K562 (cell line): ENCODE data around the gene INPP5D. TPM values are rescaled to one million over a fixed set of nuclear protein-coding genes. Genes with fewer than 3 reads are reported as not detected.

Experiments used
- ATAC-seq: fragments of 200-7000 bp; cut with Tn5 transposase; 3 replicates; pipeline ENCODE4 v1.9.1; 2020; ENCODE audit warnings: moderate library complexity
- BruUV-seq: library from RNA; stranded (reverse); fragments of 400-500 nt; replicated peaks from 2 replicates; lab custom pipeline; 2021; lab: Mats Ljungman, UMichigan
- CTCF ChIA-PET: fragments of 300-600 bp; formaldehyde crosslinking; extraction: SDS; loops from one replicate; lab custom pipeline; 2021; ENCODE audit warnings: low intra/inter-chr PET ratio; lab: Yijun Ruan, JAX
- POLR2A ChIA-PET: fragments of 300-600, 350-650 bp; sonication (Branson Sonifier 250); formaldehyde crosslinking; extraction: SDS; loops from one replicate; lab custom pipeline; 2021; ENCODE audit warnings: antibody characterized with exemption, inconsistent platforms; lab: Yijun Ruan, JAX
- DNase-seq, 4 experiments: peaks; one replicate each; pipeline versions ENCODE4 v3.0.0 to v3.0.0-alpha.2; 2011 to 2018; ENCODE audit warnings: low spot score in 3 of 4, mixed read lengths in 3 of 4; ENCODE audit errors: extremely low read depth in 1 of 4
- FAIRE-seq: peaks from 2 replicates; lab custom pipeline; 2011; peaks lifted over from hg19 to GRCh38; lab: Jason Lieb, UNC
- H2AFZ ChIP-seq: 2 replicates; pipeline ENCODE4 v1.6.0; 2011; ENCODE audit warnings: low read depth, low read length, control low read depth, inconsistent platforms
- H3K27ac ChIP-seq: fragments of 200-600 bp; 3 replicates; pipeline ENCODE4 v1.8.0; 2011; ENCODE audit warnings: low read depth, mild to moderate bottlenecking, control low read depth, inconsistent platforms, low read length, moderate library complexity, mixed read lengths; ENCODE audit errors: extremely low read depth
- H3K27me3 ChIP-seq, 2 experiments: fragments of 300-600 bp in 1 of 2; 2 replicates in 1 of 2; 3 replicates in 1 of 2; pipeline versions ENCODE4 v1.6.0 to v1.8.0; 2011; ENCODE audit warnings: inconsistent platforms in 2 of 2, low read length in 2 of 2, mild to moderate bottlenecking in 1 of 2, mixed read lengths in 1 of 2, moderate library complexity in 1 of 2; ENCODE audit not compliant: control insufficient read depth in 2 of 2, insufficient read depth in 2 of 2
- H3K36me3 ChIP-seq: fragments of 300-600 bp; 3 replicates; pipeline ENCODE4 v1.8.0; 2011; ENCODE audit warnings: mild to moderate bottlenecking, low read length, inconsistent platforms; ENCODE audit not compliant: control insufficient read depth, insufficient read depth
- H3K4me1 ChIP-seq, 2 experiments: fragments of 200-600 bp in 1 of 2; replicated peaks in 1 of 2; 2 replicates in 1 of 2; 3 replicates in 1 of 2; pipeline versions ENCODE4 v1.5.1 to v1.8.0; 2011; ENCODE audit warnings: inconsistent platforms in 2 of 2, low read length in 2 of 2, mild to moderate bottlenecking in 1 of 2, mixed read lengths in 1 of 2, moderate library complexity in 1 of 2; ENCODE audit not compliant: control insufficient read depth in 2 of 2, insufficient read depth in 2 of 2
- H3K4me2 ChIP-seq: 2 replicates; pipeline ENCODE4 v1.6.1; 2011; ENCODE audit warnings: low read length, control low read depth, inconsistent platforms, mixed read lengths; ENCODE audit not compliant: insufficient read depth
- H3K4me3 ChIP-seq: fragments of 200-600 bp; sonication (generic), shearing (Covaris generic); 2 replicates; pipeline ENCODE4 v1.5.1; 2016; ENCODE audit warnings: control low read depth, inconsistent platforms
- H3K79me2 ChIP-seq: fragments of 200-600 bp; 3 replicates; pipeline ENCODE4 v1.8.0; 2011; ENCODE audit warnings: low read length, inconsistent platforms; ENCODE audit not compliant: control insufficient read depth, insufficient read depth
- H3K9ac ChIP-seq, 2 experiments: 2 replicates each; pipeline versions ENCODE4 v1.6.0 to v1.6.1; 2011; ENCODE audit warnings: low read depth in 2 of 2, low read length in 2 of 2, control low read depth in 1 of 2, inconsistent platforms in 1 of 2, mild to moderate bottlenecking in 1 of 2, mixed read lengths in 1 of 2; ENCODE audit not compliant: insufficient read depth in 1 of 2
- H3K9me1 ChIP-seq: one replicate; pipeline ENCODE4 v1.6.0; 2011; ENCODE audit warnings: inconsistent platforms, mild to moderate bottlenecking, low read length, moderate library complexity; ENCODE audit not compliant: control insufficient read depth, insufficient read depth
- H3K9me3 ChIP-seq: replicated peaks from 2 replicates; pipeline ENCODE4 v1.5.1; 2011; ENCODE audit warnings: low read depth, low read length, inconsistent platforms; ENCODE audit not compliant: control insufficient read depth, insufficient read depth
- H4K20me1 ChIP-seq: replicated peaks from 2 replicates; pipeline ENCODE4 v1.6.1; 2011; ENCODE audit warnings: low read length, inconsistent platforms, mixed read lengths; ENCODE audit not compliant: control insufficient read depth, insufficient read depth
- ATF1 ChIP-seq, 2 experiments: fragments of 450-650 bp in 1 of 2; IDR thresholded peaks; 2 replicates each; pipeline ENCODE4 v1.6.1; 2016; ENCODE audit warnings: missing compliant biosample characterization in 1 of 2, missing genetic modification characterization in 1 of 2
- ETS2 ChIP-seq: IDR thresholded peaks from 2 replicates; pipeline ENCODE4 v1.6.1; 2016; ENCODE audit warnings: borderline replicate concordance, missing genetic modification characterization, mild to moderate bottlenecking, moderate library complexity, missing compliant biosample characterization; ENCODE audit not compliant: poor library complexity, severe bottlenecking
- KLF13 ChIP-seq: fragments of 450-650 bp; IDR thresholded peaks from 2 replicates; pipeline ENCODE4 v1.6.1; 2016; ENCODE audit warnings: missing genetic modification characterization, low read depth, mild to moderate bottlenecking, missing compliant biosample characterization, moderate library complexity, borderline replicate concordance
- MCM3 ChIP-seq: fragments of 450-650 bp; IDR thresholded peaks from 2 replicates; pipeline ENCODE4 v1.6.1; 2016
- MCM5 ChIP-seq: fragments of 450-650 bp; IDR thresholded peaks from 2 replicates; pipeline ENCODE4 v1.6.1; 2016; ENCODE audit warnings: low read depth
- MEIS2 ChIP-seq: fragments of 450-650 bp; IDR thresholded peaks from 2 replicates; pipeline ENCODE4 v1.6.1; 2014; ENCODE audit warnings: mild to moderate bottlenecking; ENCODE audit not compliant: partially characterized antibody
- RBBP5 ChIP-seq: fragments of 200-600 bp; sonication (generic); IDR thresholded peaks from 2 replicates; pipeline ENCODE4 v1.6.1; 2012; ENCODE audit warnings: borderline replicate concordance, mild to moderate bottlenecking, low read length, control low read depth, inconsistent platforms; ENCODE audit not compliant: insufficient read depth, poor library complexity, severe bottlenecking
- RHOXF2B ChIP-seq: fragments of 250-450 bp; sonication (Bioruptor Pico); conservative IDR thresholded peaks from 2 replicates; pipeline ENCODE4 v1.5.1; 2021
- SLC30A9 ChIP-seq: fragments of 250-450 bp; sonication (Bioruptor Pico); IDR thresholded peaks from 2 replicates; pipeline ENCODE4 v1.8.0; 2022; ENCODE audit warnings: mild to moderate bottlenecking, moderate library complexity
- SMAD3 ChIP-seq: fragments of 450-650 bp; formaldehyde crosslinking; conservative IDR thresholded peaks from 2 replicates; pipeline ENCODE4 v1.4.0; 2020; ENCODE audit warnings: mild to moderate bottlenecking
- STAT5A ChIP-seq: IDR thresholded peaks from 2 replicates; pipeline ENCODE4 v1.6.1; 2012; ENCODE audit warnings: low read length, inconsistent platforms, borderline replicate concordance
- TEAD4 ChIP-seq, 2 experiments: sonication (generic) in 1 of 2; formaldehyde crosslinking in 1 of 2; IDR thresholded peaks; 2 replicates each; pipeline versions ENCODE4 v1.6.1 to v1.8.0; 2012 to 2022; ENCODE audit warnings: borderline replicate concordance in 1 of 2, inconsistent platforms in 1 of 2, low read length in 1 of 2, mild to moderate bottlenecking in 1 of 2, missing genetic modification reagents in 1 of 2
- ZFP30 ChIP-seq: fragments of 250-450 bp; sonication (Bioruptor Pico); IDR thresholded peaks from 2 replicates; pipeline ENCODE4 v1.8.0; 2022; ENCODE audit warnings: moderate library complexity, mild to moderate bottlenecking, inconsistent platforms, borderline replicate concordance
- ZNF165 ChIP-seq: fragments of 250-450 bp; sonication (Bioruptor Pico); IDR thresholded peaks from 2 replicates; pipeline ENCODE4 v1.4.0; 2020; ENCODE audit warnings: borderline replicate concordance
- ZNF431 ChIP-seq: sonication (generic); formaldehyde crosslinking; IDR thresholded peaks from 2 replicates; pipeline ENCODE4 v1.8.0; 2022; ENCODE audit warnings: mild to moderate bottlenecking, missing genetic modification reagents
- WGBS: fragments of 100-300 bp; shearing (Covaris generic); methylation state at CpG from one replicate; pipeline ENCODE4 v1.1.6; 2016; ENCODE audit warnings: low coverage, mixed read lengths; ENCODE audit not compliant: insufficient coverage; ENCODE audit errors: missing lambda C conversion rate; 5-methylcytosine and 5-hydroxymethylcytosine counted together
- in situ Hi-C: fragments of 300-500 bp; cut with MboI; formaldehyde crosslinking; loops from 4 replicates; pipeline ENCODE4 v1.15.0; 2018; ENCODE audit warnings: inconsistent platforms, mixed read lengths
- intact Hi-C: fragments of 100-400 bp; cut with micrococcal nuclease; formaldehyde crosslinking; loops from 2 replicates; pipeline ENCODE4 v1.14.2; 2022
- polyA plus RNA-seq, 8 experiments: library from polyadenylated mRNA; depleted of rRNA in 4 of 8; stranded (reverse) in 5 of 8; unstranded in 3 of 8; fragments of >200 nt; fragmentation: Nextera tagmentation in 2 of 8; fragmentation: Illumina TruSeq in 1 of 8; extraction: Ambion mirVana in 2 of 8; extraction: Trizol in 1 of 8; gene quantifications; 2 replicates each; pipeline versions ENCODE4 v1.2.1 to v1.2.3, GENCODE V29; 2011 to 2014; ENCODE audit warnings: inconsistent platforms in 1 of 8, missing spikeins in 1 of 8
- total RNA-seq, 7 experiments: library from RNA; depleted of rRNA in 6 of 7; stranded (reverse); fragments of >200 nt in 6 of 7; fragmentation: Illumina TruSeq in 2 of 7; extraction: Trizol in 2 of 7; gene quantifications; 2 replicates each; pipeline versions ENCODE4 v1.2.1 to v1.2.3, GENCODE V29; 2011 to 2021; ENCODE audit warnings: low replicate concordance in 1 of 7
- TF ChIP-seq, protein P1 (sequence below): sonication (generic); formaldehyde crosslinking; IDR thresholded peaks from 2 replicates; pipeline ENCODE4 v1.8.0; 2022; ENCODE audit warnings: mild to moderate bottlenecking, missing genetic modification reagents
- TF ChIP-seq, protein P2 (sequence below), 2 experiments: IDR thresholded peaks; 2 replicates each; pipeline ENCODE4 v1.6.1; 2012; ENCODE audit warnings: improper control_type of control experiment in 2 of 2, low read depth in 2 of 2, low read length in 2 of 2, borderline replicate concordance in 1 of 2

INPP5D gene
- total and polyA plus RNA-seq, 9 of the 15 experiments (the other 6 are each of a cell fraction or from before 2014, with no cell fraction given) = 0.55 to 6.2 (median 2.2) TPM

DNA sequence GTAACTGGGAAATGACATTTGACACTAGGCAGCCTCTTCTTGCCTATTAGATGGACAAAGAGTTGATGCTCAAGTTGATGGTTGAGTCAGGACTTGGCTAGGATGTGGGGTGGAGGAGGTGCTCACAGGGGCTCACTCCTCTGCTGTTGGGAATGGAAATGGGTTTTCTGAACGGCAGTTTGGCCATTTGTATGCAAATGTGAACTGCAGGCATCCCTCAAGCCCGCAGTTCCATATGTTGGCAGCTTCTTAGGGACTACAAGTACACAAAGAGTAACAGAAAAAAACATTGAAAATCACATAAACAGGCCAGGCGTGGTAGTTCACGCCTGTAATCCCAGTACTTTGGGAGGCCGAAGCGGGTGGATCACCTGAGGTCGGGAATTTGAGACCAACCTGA lies 80.8 kb downstream of the INPP5D start:
- ChIA-PET POLR2A (no interaction called here), CTCF (no interaction called here)
- no peak for FAIRE-seq
- no peak for TF ChIP-seq TEAD4 (IDR thresholded peaks at IDR 0.05; ENCODE audit: low read length)
- no peak for TF ChIP-seq TEAD4 (CRISPR knock-in tag; IDR thresholded peaks at IDR 0.05; ENCODE audit: borderline replicate concordance)
- no peak for TF ChIP-seq ETS2 (tag)
- no peak for TF ChIP-seq SMAD3 (CRISPR knock-in tag)
- no peak for TF ChIP-seq KLF13 (tag)
- TF ChIP-seq SLC30A9 (CRISPR knock-in tag) = no peak
- TF ChIP-seq ZNF431 (CRISPR knock-in tag) = no peak
- TF ChIP-seq MEIS2 = no peak
- TF ChIP-seq MCM3 = no peak
- no peak for TF ChIP-seq ZFP30
- TF ChIP-seq, protein P1, sequence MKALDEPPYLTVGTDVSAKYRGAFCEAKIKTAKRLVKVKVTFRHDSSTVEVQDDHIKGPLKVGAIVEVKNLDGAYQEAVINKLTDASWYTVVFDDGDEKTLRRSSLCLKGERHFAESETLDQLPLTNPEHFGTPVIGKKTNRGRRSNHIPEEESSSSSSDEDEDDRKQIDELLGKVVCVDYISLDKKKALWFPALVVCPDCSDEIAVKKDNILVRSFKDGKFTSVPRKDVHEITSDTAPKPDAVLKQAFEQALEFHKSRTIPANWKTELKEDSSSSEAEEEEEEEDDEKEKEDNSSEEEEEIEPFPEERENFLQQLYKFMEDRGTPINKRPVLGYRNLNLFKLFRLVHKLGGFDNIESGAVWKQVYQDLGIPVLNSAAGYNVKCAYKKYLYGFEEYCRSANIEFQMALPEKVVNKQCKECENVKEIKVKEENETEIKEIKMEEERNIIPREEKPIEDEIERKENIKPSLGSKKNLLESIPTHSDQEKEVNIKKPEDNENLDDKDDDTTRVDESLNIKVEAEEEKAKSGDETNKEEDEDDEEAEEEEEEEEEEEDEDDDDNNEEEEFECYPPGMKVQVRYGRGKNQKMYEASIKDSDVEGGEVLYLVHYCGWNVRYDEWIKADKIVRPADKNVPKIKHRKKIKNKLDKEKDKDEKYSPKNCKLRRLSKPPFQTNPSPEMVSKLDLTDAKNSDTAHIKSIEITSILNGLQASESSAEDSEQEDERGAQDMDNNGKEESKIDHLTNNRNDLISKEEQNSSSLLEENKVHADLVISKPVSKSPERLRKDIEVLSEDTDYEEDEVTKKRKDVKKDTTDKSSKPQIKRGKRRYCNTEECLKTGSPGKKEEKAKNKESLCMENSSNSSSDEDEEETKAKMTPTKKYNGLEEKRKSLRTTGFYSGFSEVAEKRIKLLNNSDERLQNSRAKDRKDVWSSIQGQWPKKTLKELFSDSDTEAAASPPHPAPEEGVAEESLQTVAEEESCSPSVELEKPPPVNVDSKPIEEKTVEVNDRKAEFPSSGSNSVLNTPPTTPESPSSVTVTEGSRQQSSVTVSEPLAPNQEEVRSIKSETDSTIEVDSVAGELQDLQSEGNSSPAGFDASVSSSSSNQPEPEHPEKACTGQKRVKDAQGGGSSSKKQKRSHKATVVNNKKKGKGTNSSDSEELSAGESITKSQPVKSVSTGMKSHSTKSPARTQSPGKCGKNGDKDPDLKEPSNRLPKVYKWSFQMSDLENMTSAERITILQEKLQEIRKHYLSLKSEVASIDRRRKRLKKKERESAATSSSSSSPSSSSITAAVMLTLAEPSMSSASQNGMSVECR = no peak
- no peak for TF ChIP-seq ZNF165
- no peak for TF ChIP-seq RBBP5
- no peak for TF ChIP-seq RHOXF2B (CRISPR knock-in tag)
- TF ChIP-seq STAT5A = no peak
- no peak for TF ChIP-seq MCM5
- TF ChIP-seq ATF1 (CRISPR knock-in tag; IDR thresholded peaks at IDR 0.05) = no peak
- TF ChIP-seq ATF1 (tag; IDR thresholded peaks at IDR 0.05) = no peak
- TF ChIP-seq, protein P2, sequence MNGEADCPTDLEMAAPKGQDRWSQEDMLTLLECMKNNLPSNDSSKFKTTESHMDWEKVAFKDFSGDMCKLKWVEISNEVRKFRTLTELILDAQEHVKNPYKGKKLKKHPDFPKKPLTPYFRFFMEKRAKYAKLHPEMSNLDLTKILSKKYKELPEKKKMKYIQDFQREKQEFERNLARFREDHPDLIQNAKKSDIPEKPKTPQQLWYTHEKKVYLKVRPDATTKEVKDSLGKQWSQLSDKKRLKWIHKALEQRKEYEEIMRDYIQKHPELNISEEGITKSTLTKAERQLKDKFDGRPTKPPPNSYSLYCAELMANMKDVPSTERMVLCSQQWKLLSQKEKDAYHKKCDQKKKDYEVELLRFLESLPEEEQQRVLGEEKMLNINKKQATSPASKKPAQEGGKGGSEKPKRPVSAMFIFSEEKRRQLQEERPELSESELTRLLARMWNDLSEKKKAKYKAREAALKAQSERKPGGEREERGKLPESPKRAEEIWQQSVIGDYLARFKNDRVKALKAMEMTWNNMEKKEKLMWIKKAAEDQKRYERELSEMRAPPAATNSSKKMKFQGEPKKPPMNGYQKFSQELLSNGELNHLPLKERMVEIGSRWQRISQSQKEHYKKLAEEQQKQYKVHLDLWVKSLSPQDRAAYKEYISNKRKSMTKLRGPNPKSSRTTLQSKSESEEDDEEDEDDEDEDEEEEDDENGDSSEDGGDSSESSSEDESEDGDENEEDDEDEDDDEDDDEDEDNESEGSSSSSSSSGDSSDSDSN (IDR thresholded peaks at IDR 0.05; ENCODE audit: borderline replicate concordance in 1 of 2, low read depth in 2 of 2, low read length in 2 of 2) = no peak

More for the DNA sequence above, 80.8 kb downstream of the INPP5D start:
- no peak overlapping the region for H3K27ac ChIP-seq
- H2AFZ ChIP-seq = no peak overlapping the region
- H3K4me3 ChIP-seq = no peak overlapping the region
- H4K20me1 ChIP-seq = no peaks in the 10 kb centered on the region
- in situ Hi-C loops = no loop called here
- peaks cover 0 to under 1% of the 10 kb centered on the region in 2 experiments; a peak in 1 of 5 replicates for H3K27me3 ChIP-seq
- intact Hi-C loops = no loop called here
- no peak for DNase-seq
- H3K79me2 ChIP-seq = no peaks in the 10 kb centered on the region
- no peaks in the 10 kb centered on the region for H3K9me1 ChIP-seq
- ATAC-seq = no peak
- BruUV-seq = no TSS peak
- H3K36me3 ChIP-seq = no peaks in the 10 kb centered on the region
- H3K9me3 ChIP-seq = no peaks in the 10 kb centered on the region
- peaks cover 0 to 8% of the 10 kb centered on the region in 2 experiments; a peak in 4 of 5 replicates for H3K4me1 ChIP-seq
- H3K9ac ChIP-seq = no peak overlapping the region
- 75% methylated on average over 4 of the region's 7 CpGs for WGBS
- no peak overlapping the region for H3K4me2 ChIP-seq
